HG03378 (cell line): Measurements from ENCODE around the gene AKAP13.
"Not testable (repeated sequence)": the region's sequence is repeated elsewhere in the genome, so short reads cannot be mapped to it uniquely, and the experiment has no call there.

Source experiments
- ATAC-seq: cut with Tn5 transposase; IDR thresholded peaks from one replicate; pipeline ENCODE4 v1.9.1; 2021; ENCODE audit warnings: mild to moderate bottlenecking, moderate library complexity; ENCODE audit not compliant: unreplicated experiment

The AKAP13 gene

DNA sequence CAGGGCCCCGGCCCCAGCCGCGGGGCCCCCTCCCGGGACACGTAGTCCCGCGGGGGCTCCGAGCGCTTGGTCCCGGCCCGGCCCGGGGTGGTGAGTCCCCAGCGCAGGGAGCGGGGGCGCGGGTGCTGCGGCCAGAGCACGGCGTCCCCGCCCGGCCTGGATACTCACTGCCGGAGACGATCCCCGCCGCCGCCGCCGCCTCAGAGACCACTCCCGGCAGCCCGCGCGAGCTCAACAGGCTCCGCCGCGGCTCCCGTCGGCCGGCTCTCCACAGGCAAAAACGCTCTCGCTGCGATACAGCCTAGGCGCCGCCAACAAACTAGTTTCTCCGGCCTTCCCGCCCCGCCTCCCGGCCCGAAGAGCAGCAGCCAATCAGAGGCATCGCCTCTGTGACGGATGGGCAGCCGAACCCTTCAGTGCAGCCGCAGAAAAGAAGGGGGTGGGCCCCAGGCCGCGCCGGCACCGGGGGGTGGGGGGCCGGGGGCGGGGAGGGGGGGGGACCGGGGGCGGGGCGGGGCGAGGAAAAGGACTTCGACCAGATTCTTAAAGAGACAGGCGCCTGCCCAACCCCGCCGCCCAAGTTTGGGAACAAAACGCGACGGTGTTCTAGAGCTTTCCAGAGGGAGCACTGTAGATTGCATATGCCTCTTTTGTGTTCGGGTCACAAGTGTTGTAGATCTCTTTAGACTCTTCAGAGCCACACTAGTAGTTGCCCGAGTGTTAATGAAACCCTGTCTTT is 414.4 kb downstream of the AKAP13 start, which contains the start of gene KLHL25:
Gene KLHL25, minus strand, starts transcription at position 328 of the 739 bp plus-strand sequence. CDS start 25,115 bp downstream, outside the sequence.
- ATAC-seq, result peak; percentile 97

DNA sequence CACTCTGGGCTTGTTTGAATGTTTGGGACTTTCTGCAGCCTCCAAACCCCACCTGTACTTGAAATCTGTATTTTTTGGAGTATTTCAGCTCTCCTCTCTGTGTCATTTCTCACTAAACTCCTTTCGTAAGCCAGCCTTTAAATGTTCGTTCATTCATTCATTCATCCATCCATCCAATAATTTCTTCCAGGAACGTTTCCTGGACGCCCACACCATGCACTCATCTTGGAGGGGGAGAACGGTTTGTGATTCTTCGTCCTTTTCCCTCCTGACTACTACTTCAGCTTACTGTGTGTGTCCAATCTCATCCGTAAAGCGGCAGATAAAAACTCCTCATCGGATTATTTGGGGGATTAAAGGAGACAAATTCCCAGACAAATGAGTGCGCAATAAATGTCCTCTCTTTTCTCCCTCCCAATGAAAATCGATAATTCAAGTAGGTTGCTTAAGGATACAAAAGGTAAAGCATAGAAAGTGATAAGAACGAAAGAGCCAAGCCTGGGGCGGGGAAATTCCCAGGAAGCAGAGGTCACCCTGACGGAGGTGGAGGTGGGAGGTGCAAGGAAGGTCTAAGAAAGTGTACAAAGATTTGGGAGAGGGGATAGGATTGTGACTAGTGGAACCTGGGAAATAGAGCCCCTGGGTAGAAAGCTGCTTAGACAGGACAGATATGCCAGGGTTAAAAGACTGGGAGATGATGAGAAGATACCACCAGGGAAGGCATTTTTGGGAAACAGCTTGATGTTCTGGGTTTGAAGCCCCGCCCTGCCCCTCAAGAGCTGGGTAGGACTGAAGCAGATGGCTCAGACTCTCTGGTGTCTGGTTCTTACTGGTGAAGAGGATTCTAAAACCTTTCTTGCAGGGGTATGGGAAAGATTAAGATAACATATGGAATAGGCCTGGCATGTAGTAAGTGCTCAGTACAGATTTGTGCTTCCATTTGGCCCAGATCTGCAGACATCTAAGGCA is 415.2 kb downstream of the AKAP13 start:
- no peak for ATAC-seq

DNA sequence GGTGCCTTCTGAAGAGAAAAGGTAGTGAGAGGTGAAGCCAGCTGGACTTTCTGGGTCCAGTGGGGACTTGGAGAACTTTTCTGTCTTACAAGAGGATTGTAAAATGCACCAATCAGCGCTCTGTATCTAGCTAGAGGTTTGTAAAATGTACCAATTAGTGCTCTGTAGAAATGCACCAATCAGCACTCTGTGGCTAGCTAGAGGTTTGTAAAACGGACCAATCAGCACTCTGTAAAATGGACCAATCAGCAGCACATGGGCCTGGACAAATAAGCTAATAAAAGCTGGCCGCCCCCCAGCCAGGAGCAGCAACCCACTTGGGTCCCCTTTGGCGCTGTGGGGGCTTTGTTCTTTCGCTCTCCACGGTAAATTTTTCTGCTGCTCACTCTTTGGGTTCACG is 416.0 kb downstream of the AKAP13 start:
- ATAC-seq, result not testable (repeated sequence)
